ENCODE results near the gene SDF2L1.

DNA sequence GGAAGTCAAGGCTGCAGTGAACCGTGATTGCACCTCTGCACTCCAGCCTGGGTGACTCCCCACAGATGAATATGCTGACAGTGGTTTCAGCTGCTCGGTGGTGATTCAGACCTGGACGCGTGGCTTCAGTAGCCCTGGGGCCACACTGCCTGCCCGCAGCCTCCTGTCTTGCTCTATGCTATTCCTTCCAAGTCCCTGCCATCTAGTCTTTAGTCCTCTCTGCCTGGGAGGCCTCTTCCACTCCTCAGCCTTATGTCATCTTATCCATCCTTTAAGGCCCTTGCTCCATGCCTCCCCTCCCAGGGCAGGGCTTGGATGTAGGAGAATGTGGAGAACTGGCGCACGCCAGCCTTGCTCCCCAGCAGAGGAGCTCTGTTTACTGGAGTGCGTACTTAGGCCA lies 35.3 kb upstream of the SDF2L1 start:
- TF ChIP-seq ZNF530 (CRISPR knock-in tag; IDR thresholded peaks at IDR 0.05; ENCODE audit: low read depth): no peak
- TF ChIP-seq ZMYM2 (CRISPR knock-in tag; IDR thresholded peaks at IDR 0.05): no peak
- TF ChIP-seq CENPT (CRISPR knock-in tag; IDR thresholded peaks at IDR 0.05; ENCODE audit: low read depth): no peak
- TF ChIP-seq CBFB (CRISPR knock-in tag; IDR thresholded peaks at IDR 0.05): no peak
- no peak for TF ChIP-seq EP300 (IDR thresholded peaks at IDR 0.05; ENCODE audit: low read depth in 2 of 2, low read length in 2 of 2)
- no peak for TF ChIP-seq EP300 (CRISPR knock-in tag; IDR thresholded peaks at IDR 0.05; ENCODE audit: borderline replicate concordance)
- TF ChIP-seq SMARCE1 (IDR thresholded peaks at IDR 0.05; ENCODE audit: borderline replicate concordance): no peak
- TF ChIP-seq TOPORS (CRISPR knock-in tag; IDR thresholded peaks at IDR 0.05): no peak
- no peak for TF ChIP-seq ZNF331 (CRISPR knock-in tag; IDR thresholded peaks at IDR 0.05)
- TF ChIP-seq NR2C2 (CRISPR knock-in tag; IDR thresholded peaks at IDR 0.05; ENCODE audit: borderline replicate concordance): no peak
- TF ChIP-seq YY1 (IDR thresholded peaks at IDR 0.05; ENCODE audit: insufficient read depth, insufficient replicate concordance, low read depth, low read length): no peak
